Measurements from ENCODE around the gene GCK.

DNA sequence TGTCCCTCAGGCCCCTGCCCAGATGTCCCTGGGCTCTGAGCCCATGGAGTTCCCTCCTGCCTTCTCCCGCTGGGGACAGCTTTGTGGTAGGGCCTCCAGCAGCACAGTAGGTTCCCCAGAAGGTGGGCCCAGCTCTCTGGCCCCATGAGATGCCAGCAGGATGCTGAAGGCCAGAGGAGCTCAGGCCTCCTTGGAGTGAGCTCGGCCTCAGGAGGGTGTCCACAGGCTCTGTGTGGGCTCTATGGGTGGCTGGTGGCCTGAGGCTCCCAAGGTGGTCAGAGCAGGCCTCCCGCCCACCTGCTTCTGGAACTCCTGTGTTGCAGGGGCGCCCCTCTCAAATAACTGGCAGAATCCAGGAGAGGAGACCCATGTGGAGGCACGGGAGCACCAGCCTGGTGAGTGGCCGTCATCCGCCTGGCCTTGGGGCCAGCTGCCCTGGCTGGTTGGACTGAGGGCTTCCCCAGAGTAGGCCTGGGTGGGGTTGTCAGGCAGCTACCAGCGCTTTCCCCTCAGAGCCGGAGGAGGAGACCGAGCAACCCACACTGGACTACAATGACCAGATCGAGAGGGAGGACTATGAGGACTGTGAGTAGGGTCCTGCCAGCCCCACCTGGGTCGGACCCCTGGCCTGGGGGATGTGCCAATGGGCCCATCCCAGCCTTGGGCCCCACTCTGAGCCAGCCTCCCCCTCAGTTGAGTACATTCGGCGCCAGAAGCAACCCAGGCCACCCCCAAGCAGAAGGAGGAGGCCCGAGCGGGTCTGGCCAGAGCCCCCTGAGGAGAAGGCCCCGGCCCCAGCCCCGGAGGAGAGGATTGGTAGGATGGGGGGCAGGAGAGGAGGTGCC is 81.9 kb downstream of the GCK start:
- TF ChIP-seq CTCF (IDR thresholded peaks at IDR 0.05; ENCODE audit: insufficient read depth, low read length, poor library complexity, severe bottlenecking) (no peak), EZH2phosphoT487 (conservative IDR thresholded peaks at IDR 0.05; ENCODE audit: low read length) (no peak)
